Loucy (cell line): ENCODE data around the gene ZNF302.

Experiments used
- CTCF ChIP-seq: fragments of 200-600 bp; sonication (generic); conservative IDR thresholded peaks from 2 replicates; pipeline ENCODE4 v1.5.1; 2014; ENCODE audit warnings: mild to moderate bottlenecking, antibody characterized with exemption, low read length
- EZH2phosphoT487 ChIP-seq: fragments of 200-600 bp; IDR thresholded peaks from 2 replicates; pipeline ENCODE4 v1.6.1; 2018; ENCODE audit warnings: antibody characterized with exemption, mild to moderate bottlenecking, moderate library complexity, borderline replicate concordance

GRCh38 chr19:34664168-34664567 is 13.3 kb upstream of the ZNF302 start:
- no peak for TF ChIP-seq CTCF
- TF ChIP-seq EZH2phosphoT487: no peak
